Right renal cortex interstitium (tissue), 3 donors: ENCODE data around the gene TOMM20. TPM values are rescaled to one million over a fixed set of nuclear protein-coding genes. Genes with fewer than 3 reads are reported as not detected.
"Not testable (repeated sequence)": the region's sequence is repeated elsewhere in the genome, so short reads cannot be mapped to it uniquely, and the experiment has no call there.

Experiments used
- DNase-seq, 3 donors: peaks; one replicate each; pipeline ENCODE4 v3.0.0-alpha.2; 2013; ENCODE audit warnings: low read depth in 3 of 3, low spot score in 2 of 3
- polyA plus RNA-seq, 3 donors: library from polyadenylated mRNA; unstranded; fragments of 120-200 nt; gene quantifications; one replicate each; pipeline ENCODE4 v1.2.1, GENCODE V29; 2013; ENCODE audit not compliant: insufficient read length in 3 of 3

The TOMM20 gene
- polyA plus RNA-seq, 3 donors, result 213 to 240 (median 221) TPM

DNA sequence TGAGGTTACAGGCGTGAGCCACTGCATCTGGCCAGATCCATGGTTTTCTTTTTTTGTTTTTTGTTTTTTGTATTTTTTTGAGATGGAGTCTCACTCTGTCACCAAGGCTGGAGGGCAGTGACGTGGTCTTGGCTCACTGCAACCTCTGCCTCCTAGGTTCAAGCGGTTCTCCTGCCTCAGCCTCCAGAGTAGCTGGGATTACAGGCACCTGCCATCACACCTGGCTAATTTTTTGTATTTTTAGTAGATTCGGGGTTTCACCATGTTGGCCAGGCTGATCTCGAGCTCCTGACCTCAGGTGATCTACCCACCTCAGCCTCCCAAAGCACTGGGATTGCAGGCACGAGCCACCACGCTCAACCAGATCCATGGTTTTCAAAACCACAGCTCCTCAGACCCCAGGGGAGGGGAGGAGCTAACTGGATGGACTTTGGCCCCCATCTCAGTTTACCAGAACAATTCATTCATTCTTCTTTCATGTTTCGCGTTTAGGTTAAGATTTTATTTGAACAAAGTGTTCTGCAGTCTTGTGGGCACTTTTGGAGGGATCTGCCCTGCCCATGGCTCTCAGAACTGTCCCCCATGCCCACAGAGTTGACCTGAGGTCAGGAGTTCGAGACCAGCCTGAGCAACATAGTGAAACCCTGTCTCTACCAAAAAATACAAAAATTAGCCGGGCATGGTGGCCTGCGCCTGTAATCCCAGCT lies 43.1 kb downstream of the TOMM20 start:
- DNase-seq, result not testable (repeated sequence)

DNA sequence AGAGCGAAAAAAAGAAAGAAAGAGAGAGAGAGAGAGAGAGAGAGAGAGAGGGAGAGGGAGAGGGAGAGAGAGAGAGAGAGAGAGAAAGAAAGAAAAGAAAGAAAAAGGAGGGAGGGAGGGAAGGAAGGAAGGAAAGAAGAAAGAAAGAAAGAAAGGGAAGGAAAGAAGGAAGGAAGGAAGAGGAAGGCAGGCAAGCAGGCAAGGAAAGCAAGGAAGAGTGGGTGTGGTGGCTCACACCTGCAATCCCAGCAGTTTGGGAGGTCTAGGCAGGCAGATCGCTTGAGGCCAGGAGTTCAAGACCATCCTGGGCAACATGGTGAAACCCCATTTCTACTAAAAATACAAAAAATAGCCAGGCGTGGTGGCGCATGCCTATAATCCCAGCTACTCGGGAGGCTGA lies 47.8 kb downstream of the TOMM20 start:
- DNase-seq, result not testable (repeated sequence)

DNA sequence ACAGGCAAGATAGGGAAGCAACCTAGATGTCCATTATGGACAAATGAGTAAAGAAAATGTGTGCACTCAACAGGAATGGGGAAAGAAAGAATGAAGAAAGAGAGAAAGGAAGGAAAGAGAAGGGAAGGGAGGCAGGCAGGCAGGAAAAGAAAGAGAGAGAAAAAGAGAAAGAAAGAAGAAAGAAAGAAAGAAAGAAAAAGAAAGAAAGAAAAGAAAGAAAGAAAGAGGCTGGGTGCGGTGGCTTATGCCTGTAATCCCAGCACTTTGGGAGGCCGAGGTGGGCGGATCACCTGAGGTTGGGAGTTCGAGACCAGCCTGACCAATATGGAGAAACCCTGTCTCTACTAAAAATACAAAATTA lies 48.4 kb downstream of the TOMM20 start:
- not testable (repeated sequence) for DNase-seq

DNA sequence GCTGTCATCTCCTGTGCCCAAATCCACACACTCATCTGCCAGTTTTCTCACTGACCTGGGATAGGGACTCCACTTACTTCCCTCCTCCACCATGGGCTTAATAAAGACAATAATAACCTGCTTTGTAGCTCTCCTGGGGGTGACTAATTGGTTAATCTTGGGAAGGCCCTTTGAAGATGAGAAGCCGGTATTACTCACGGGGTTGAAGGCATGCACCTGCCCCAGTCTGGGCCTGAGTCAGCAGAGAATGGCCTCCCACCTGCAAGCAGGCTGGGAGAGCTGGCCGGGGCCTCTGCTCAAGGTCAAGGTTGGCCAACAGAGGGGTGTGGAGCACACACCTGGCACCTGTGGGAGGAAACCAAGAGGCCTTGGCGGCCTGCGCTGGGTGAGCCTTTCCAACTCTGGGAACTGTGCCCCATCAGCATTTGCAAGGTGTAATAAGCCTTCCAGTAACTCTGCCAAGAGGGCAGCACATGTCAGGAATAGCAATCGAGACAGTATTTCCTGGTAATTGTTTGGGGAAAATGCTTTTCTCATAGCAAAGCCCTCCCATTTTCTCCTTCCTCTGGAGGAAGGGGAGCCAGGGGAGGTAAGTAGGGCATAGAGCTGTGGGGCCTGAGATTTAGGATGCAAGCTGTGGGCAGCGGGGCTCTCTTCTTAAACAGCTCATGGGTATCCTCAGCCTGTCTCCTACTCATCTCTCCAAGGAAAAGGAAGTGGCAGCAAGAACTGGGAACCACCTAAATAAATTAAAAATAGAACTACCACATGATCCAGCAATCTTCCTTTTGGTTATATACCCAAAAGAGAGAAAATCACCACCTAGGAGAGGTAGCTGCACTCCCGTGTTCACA lies 49.0 kb downstream of the TOMM20 start:
- DNase-seq, result no peak

DNA sequence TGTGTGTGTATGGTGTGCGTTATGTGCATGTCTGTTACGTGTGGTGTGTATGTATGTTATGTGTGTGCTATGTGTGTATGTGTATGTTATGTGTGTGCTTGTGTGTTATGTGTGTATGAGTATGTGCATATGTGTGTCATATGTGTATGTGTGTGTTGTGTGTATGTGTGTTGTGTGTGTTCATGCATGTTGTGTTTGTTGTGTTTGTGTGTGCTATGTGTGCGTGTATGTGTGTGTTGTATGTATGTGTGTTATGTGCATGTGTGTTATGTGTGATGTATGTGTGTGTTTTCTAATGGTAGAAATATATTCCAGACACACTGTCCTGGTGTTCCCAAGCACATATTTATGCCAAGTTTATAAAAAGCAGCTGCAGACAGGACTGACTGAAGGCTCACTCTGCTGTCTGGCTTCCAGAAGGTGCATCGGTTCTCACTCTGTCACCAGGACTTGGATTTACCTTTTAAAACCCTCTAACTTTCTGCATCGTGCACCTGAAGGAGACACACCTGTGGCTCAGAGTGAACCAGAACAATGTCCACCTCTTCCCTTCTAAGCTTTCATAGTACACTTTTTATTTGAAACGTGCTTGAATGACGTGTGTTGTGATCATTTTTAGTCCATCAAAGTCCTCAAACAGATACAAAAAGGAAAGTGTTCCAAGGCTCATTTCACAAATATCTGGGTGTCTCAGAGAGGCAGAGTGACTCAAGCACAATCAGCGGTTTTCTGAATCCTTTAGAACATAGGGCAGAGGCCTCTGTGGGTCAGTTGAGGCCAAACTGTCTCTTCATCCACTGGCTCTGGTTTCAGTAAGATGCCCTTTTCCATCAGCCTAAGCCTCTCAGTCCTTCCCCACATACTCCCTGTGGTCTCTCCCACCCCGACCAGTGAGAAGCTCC lies 49.9 kb downstream of the TOMM20 start:
- no peak for DNase-seq

DNA sequence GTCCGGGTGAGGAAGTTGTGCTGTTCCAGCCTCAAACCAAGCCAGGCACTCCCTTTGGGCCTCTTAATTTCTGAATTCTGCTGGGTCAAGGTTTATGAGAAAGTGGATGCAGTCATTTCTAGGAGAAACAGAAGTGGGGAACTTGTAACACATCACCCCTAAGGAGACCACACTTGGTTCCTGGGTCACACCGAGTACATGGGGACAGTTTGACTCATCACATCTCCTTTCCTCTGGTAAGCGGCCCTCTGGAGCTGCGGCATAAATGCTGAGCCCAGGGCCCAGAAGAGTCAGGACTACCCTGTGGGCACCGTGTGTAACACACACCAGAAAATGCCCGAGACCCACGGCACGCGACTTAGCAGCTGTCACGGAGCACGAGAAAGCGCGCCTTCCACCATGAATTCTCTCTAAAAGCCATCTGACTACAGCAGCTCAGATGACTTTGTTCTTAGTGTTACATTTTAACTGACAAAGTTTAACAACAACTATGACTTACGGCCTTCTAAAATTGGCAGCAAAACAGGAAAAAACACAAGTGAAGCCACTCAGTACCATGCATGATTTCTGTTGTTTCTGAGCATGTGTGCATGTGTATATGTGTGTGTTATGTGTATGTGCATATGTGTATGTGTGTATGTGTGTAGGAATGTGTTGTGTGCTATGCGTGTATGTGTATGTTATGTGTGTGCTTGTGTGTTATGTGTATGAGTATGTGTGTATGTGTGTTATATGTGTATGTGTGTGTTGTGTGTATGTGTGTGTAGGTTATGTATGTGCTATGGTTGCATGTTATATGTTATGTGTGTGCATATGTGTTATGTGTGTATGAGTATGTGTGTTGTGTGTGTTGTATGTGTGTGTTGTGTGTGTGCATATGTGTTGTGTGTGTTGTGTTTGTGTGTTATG lies 50.8 kb downstream of the TOMM20 start:
- no peak for DNase-seq

DNA sequence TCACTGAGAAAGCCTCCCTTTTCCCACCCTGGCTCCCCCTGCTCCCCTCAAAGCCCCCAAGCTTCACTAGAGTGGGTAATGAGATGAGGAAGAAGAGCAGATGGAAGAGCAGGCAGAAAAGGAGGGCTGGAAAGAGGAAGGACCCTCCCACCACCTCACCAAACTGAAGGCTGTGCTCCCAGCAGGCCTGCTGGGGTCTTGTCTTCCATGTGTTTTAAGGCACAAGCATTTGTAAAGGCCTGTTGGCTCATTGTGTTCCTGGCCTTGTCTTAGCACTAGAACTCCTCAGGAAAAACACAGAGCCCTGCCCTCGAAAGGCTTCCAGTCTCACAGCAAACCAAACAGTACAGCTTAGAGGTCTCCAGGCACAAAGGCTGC lies 51.5 kb downstream of the TOMM20 start:
- no peak for DNase-seq

DNA sequence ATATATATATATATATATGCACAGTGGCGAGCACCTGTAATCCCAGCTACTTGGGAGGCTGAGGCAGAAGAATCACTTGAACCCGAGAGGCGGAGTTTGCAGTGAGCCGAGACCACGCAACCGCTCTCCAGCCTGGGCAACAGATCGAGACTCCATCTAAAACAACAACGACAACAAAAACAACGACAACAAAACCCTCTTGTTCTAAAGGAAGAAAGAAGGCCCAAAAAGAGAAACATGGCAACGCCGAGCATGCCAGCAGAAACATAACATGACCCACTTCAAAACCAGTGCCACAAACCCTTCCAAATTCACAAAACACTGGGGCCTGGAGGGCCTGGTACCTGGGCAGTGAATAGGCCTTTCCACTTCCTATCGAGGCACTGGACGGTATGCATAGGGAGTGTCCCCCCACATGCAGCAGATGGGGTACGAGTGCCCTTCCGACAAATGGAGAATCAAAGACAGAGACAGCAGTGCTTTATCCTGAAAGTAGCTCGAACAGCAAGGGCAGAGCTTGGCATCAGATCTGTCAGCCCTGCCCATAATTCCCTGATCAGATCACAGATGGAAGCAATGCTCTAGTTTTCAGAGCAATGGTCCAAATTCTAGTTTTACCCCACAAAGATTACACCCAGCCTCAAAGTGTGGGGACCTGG lies 52.0 kb downstream of the TOMM20 start:
- no peak for DNase-seq

DNA sequence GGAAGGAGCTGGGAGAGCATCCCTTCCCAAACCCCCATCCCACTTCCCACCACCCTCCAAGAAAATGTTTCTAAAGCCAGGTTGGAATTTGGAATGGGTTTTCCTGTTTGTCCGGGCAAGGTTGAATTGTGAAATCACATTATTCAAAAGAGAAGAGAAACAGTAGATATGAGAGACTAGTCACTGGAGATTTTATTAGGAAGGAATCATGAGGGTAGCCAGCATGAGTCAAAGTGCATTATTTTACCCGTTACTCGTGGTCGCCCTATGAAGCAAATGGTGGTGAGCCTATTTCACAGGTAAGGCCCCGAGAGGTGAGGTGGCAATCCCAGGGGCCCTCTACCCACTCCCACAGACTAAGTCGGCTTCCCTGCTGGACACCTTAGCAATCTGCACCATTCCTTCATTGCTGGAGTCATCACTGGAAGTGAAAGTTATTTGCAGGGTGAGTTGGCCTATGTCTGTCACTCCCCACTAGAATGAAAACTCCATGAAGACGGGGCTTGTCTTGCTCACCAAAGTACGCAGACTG lies 52.8 kb downstream of the TOMM20 start:
- DNase-seq, result no peak

DNA sequence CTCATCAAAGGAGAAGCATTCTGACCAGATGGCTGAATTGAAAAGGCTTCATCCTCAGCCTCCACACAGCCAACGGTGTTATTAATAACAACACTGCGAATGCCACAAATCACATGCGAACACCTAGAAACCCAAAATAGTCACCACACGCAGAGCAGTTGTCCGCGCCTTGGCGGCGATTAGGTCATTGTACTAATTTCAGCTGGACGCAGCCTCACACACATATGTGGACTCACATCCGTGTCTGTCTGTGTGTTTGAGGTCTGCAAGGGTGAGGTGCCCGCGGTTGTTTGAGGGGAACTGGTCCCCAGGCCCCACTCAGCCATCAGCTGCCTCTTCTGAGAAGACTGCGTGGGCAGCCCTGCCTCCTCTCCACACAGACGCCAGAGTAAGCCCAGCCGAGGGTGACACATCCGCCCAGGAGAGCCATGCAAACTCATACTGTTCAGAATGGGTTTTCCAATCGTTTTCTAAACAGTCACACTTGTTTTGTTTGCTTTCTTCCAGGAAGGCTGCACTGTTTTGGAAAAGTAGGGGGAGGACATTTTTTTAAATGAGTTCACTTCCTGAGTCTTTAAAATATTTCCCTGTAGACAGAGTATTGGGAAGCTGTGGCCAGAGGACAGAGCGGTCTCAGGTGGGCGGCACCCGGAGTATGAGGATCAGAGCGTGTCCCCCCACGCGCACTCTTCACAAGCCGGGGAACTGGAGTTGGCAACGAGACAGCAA lies 53.4 kb downstream of the TOMM20 start:
- no peak for DNase-seq

DNA sequence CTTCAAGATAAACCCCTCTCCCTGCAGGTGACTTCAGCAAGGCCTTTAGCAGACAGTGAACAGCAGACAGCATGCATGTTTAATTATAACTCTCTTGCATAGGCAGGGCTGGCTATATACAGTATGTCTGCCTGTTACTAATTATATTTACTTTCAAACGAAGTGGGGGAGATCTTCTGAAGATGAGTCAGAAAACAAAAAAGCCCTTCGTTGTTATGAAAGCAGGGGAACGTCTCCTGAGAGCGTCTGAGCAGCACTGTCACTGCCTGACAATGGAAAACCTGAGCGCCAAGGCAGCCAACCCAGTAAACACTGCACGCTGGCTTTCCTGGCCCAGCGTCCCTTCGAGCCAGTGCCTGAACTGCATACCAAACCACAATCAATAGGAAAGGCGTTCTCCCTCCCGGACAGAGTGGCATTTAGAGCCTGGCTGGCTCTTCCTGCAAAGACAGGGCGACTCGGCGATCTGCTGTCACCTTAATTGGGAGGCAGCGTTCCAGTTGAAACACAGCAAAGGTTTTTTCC lies 54.1 kb downstream of the TOMM20 start:
- no peak for DNase-seq

DNA sequence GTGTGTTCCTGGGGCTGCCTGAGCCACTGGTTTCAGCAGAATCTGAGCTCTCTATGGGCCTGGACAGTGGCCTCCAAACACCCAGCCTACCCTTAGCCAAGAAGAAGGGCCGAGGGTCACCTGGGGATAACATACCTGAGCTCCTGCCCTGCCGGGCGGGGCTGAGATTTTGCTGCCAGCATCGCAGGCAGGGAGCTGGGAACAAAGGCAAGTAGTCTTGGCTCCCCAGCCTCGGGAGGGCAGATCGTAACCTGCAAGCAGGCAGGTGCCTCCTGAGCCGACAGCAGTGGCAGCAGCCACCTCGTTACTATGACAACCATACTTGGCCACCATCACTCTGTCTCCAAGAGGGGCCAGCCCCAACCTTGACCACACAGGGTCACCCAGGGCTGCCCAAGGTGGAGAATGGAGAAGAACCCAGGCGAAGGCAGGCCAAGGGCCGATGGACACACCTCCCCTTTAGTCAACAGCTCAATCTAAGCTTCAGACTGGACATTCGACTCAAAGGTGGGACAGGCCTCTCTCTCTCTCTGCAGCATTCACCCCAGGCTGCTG lies 54.6 kb downstream of the TOMM20 start:
- DNase-seq, result no peak

DNA sequence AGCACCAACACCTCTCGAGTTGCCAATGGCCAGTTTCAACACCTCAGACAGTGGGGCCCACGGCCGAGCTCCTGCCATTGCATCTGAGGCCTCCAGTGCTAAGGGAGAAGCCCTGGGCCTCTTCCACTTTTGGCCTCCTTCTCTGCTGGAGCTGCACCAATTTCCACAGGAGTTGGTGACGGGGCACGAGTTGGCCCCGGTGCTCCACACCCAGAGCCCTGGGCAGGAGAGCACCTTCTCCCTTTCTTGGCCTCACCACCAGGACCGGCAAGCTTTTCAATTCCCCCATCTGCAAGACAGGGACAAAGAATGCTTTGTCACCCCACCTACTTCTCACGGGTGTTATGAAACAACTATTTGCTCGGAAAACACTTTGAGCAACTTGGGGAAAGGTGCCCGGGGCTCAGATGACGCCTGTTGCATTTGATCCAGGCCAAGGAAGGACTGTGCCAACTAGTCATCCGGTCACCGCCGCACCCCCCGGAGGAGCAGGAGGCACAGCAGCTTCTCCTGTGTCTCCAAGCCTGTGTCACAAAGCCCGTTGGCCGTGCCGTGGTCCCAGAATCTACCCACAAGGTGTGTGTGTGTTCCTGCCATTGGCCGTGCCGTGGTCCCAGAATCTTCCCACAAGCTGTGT lies 55.2 kb downstream of the TOMM20 start:
- DNase-seq, result no peak

DNA sequence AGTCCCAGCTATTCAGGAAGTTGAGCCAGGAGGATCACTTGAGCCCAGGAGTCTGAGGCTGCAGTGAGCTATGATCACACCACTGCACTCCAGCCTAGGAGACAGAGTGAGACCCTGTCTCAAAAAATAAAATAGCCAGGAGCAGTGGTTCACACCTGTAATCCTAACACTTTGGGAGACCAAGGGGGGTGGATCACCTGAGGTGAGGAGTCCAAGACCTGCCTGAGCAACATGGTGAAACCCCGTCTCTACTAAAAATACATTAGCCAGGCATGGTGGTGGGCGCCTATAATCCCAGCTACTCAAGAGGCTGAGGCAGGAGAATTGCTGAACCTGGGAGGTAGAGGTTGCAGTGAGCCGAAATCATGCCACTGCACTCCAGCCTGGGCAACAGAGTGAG lies 56.1 kb downstream of the TOMM20 start:
- not testable (repeated sequence) for DNase-seq

DNA sequence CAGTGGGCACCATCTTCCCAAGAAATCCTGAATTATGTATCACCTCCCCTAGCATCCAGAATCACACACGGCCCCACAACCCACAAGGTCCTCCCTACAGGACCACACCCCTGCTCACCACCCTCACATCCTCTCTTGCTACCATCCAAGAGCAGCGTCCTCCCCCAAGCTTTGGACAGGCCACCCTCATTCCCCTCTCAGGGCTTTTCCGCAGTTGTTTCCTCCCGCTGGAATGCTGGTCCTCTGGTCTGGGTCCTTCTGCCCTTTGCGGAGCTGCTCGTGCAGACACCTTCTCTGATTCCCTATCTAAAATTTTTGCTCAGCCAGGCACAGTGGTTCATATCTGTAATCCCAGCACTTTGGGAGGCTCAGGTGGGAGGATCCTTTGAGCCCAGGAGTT lies 56.5 kb downstream of the TOMM20 start:
- no peak for DNase-seq

DNA sequence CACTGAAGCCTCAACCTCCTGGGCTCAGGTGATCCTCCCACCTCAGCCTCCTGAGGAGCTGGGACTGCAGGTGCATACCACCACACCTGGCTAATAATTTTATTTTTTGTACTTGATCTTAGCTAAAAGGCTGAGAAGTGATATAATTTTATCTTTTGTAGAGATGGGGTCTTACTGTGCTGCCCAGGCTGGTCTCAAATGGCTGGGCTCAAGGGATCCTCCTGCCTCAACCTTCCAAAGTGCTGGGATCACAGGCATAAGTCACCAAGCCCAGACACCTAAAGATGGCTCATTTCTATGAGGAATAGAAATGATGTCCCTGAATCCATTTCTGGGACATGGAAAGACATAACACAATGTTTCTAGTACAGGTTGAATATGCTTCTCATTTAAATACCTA lies 57.8 kb downstream of the TOMM20 start:
- no peak for DNase-seq
